Mesenteric fat pad (tissue), 1 donor: ENCODE results near the gene ALOXE3. TPM values are rescaled to one million over a fixed set of nuclear protein-coding genes. Genes with fewer than 3 reads are reported as not detected.
"Not testable (repeated sequence)": the region's sequence is repeated elsewhere in the genome, so short reads cannot be mapped to it uniquely, and the experiment has no call there.

ENCODE experiments used
- DNase-seq: peaks from one replicate; pipeline ENCODE4 v3.0.0-alpha.2; 2020; ENCODE audit warnings: low spot score
- total RNA-seq: library from RNA; stranded (reverse); fragmentation: NEBNext Ultra II Directional; extraction: Animal tissue kit (Norgen Biotek cat#: 25700); gene quantifications from one replicate; pipeline ENCODE4 v1.2.1, GENCODE V29; 2021
- donor health status: DM: yes; HTN: yes; CAD: no.

ALOXE3 gene
- total RNA-seq, 1 donor from 2014 or later: not detected

GRCh38 chr17:8122924-8123694 is 4.8 kb upstream of the ALOXE3 start:
- DNase-seq: no peak

GRCh38 chr17:8122422-8122923 is 4.2 kb upstream of the ALOXE3 start:
- no peak for DNase-seq

GRCh38 chr17:8121681-8122421 is 3.5 kb upstream of the ALOXE3 start:
- DNase-seq: no peak

GRCh38 chr17:8121407-8121680 is 3.0 kb upstream of the ALOXE3 start:
- DNase-seq: no peak

GRCh38 chr17:8120520-8121406 is 2.4 kb upstream of the ALOXE3 start:
- no peak for DNase-seq

- no peak for DNase-seq
Measured at GRCh38 chr17:8119581-8120519, 1.5 kb upstream of the ALOXE3 start.

GRCh38 chr17:8118769-8119580 is 661 bp upstream of the ALOXE3 start:
- no peak for DNase-seq

GRCh38 chr17:8117367-8117979 is 841 bp downstream of the ALOXE3 start:
- DNase-seq: no peak

GRCh38 chr17:8116776-8117175 is 1.5 kb downstream of the ALOXE3 start:
- DNase-seq: no peak

- DNase-seq: no peak
Measured at GRCh38 chr17:8110907-8111306, 7.4 kb downstream of the ALOXE3 start.

- DNase-seq: no peak
Measured at GRCh38 chr17:8110456-8110804, 7.9 kb downstream of the ALOXE3 start.

GRCh38 chr17:8109661-8110455 is 8.5 kb downstream of the ALOXE3 start:
- no peak for DNase-seq

- no peak for DNase-seq
Measured at GRCh38 chr17:8108972-8109660, 9.2 kb downstream of the ALOXE3 start.

GRCh38 chr17:8106980-8107379 is 11.3 kb downstream of the ALOXE3 start:
- DNase-seq: not testable (repeated sequence)

GRCh38 chr17:8105957-8106398 is 12.3 kb downstream of the ALOXE3 start:
- no peak for DNase-seq

GRCh38 chr17:8104911-8105310 is 13.4 kb downstream of the ALOXE3 start:
- no peak for DNase-seq

- no peak for DNase-seq
Measured at GRCh38 chr17:8103549-8103948, 14.8 kb downstream of the ALOXE3 start.

- DNase-seq: no peak
Measured at GRCh38 chr17:8101721-8102120, 16.6 kb downstream of the ALOXE3 start.
